Measurements from ENCODE around the gene CD44.
A peak's percentile ranks its signal among the peaks of the same experiment; 100 is the strongest.

The CD44 gene

DNA sequence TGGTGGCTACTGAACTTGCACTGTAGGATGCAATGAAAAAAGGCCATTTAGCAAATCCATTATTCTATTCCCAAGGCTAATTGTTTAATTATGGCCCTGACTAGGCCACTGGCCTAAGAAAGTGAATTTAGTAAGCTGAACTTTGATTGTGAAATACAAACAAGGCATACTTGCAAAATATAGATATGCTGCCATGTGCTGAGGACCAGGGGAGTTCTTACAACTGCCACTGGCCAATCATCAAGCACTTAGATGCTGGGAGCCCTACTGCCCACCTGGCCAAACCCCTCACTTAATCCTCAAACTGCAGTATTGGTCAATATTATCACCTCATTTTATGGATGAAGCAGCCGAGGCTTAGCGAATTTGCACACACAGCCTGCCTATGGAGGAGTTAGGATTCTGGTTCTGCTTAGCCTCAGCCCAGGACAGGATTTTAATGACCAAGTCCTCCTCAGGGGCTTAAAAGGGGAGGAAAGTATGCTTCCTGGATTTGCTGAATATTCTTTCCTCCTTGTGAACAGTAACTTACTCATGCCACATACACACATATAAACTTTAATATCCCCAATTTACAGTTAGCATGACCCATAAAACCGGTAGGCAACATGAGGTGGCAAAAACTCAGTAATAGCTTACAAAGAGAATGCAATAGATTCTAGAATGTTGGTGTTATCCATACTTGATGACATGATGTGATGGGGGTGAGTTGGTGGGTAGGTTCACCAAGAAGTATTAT, 39.3 kb downstream of the CD44 start:
- no peak overlapping the region for H3K4me3 ChIP-seq (ENCODE audit: low read length)
- TF ChIP-seq ZNF274 (IDR thresholded peaks at IDR 0.05; ENCODE audit: low read depth, low read length) = no peak

DNA sequence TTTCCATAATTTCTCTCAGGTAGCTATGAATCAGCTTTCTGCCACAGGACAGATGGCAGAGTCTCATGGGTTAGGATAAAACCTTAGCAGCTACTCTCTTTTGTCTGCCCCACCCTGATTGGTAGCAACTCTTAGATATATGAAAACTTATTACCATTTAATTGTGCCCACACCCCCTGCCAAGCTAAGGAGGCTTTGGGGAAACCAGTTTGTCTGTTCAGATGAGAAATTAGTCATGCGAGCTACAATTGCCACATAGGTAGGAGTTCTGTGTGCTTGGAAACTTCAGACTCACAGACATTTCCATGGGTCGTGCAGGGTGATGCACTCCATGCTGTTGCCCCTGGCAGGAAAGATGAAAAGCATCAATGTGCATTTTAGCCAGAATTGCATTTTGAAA, 39.9 kb downstream of the CD44 start:
- no peak for TF ChIP-seq ZNF274 (IDR thresholded peaks at IDR 0.05; ENCODE audit: low read depth, low read length)

DNA sequence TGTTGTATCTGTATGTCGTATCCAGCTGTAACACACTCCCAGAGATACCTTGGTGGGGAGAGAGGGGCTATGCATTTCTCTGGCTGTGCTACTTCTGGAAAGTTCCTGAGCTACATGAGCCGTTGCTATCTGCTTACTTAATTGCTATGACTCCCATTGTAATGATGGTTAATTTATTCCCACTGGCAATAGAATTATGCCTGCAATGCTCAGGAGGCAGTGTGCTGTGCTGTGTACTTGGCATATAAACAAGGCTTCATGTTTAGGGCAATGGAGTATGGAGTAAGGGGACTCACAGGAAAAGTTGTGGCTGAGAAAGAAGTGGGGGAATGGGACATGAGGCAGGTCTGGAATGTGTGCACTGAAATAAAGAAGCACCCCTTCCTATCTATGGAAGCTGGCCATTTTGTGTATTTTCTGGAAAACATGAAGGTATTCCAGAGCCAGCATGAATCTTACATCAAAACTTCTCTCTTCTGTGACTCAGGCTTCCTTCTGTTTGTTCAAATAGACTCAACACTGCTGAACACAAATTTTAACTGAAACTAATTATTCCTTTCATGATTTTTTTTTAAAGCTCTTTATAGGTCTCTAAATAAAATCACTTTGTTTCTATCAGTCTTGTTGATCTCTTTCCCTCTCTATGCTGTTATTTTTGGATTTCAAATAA, 40.6 kb downstream of the CD44 start:
- no peak for TF ChIP-seq ZNF274 (IDR thresholded peaks at IDR 0.05; ENCODE audit: low read depth, low read length)
- no peak overlapping the region for H3K4me3 ChIP-seq (ENCODE audit: low read length)

More for the DNA sequence above, 39.9 kb downstream of the CD44 start:
- H3K4me3 ChIP-seq (ENCODE audit: low read length) = no peak overlapping the region

DNA sequence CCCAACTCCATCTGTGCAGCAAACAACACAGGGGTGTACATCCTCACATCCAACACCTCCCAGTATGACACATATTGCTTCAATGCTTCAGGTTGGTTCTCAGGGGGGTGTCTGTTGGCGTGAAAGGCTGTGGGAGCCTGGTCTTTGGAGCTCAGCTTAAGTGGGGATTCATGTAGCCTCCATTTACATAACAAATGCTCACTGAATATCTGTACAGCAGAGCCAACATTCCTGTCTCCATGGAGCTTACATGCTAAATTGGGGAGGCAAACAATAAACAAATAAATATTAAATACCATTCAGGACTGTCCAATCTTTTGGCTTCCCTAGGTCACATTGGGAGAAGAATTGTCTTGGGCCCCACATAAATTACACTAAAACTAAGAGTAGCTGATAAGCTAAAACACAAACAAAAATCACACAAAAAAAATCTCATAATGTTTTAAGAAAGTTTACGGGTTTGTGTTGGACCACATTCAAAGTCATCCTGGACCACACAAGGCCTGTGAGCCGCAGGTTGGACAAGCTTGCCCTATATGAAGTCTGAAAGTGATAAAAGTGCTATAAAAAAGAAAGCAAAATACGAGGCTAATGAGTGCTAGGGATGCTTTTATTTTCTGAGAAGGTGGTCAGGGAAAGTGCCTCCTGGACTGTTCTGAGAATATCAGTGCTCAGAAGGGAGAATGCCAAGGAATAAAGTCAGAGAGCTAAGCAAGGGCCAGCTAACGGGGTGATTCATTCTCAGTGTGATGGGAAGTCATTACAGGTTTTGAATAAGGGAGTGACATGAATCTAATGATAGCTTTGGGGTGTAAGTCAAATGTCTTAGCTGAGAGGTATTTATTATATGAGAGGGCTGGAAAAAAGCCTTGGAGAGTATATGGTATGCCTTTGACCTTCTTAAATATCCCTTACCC, 41.6 kb downstream of the CD44 start:
- no peak overlapping the region for H3K4me3 ChIP-seq (ENCODE audit: low read length)
- no peak for TF ChIP-seq ZNF274 (IDR thresholded peaks at IDR 0.05; ENCODE audit: low read depth, low read length)

DNA sequence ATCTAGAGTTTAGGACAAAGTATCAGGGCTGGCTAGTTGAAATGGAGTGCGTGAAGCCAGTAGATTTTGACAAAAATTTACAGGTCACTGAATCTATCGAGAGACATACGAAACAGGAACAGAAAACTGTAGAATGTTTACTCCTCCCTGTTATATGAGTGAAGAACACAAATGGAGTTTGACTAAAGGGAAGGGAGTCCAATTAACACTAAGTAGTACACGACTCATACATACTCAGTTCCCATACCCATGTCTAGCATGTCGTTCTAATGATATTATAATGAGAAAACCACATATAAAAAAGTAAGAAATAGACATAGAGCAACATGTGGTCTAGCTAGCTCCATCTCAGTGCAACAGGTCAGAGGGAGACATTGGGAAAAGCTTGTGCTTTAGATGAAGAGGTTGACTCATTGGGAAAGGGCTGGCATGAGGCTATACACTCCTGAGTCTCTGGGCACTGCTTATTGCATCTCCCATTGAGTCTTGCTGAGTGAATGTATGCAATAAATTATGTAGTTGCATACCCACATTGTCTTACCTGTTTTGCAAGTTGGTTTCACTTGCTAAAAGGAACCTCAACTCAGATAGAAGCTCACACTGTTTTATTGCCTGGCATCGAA, 43.5 kb downstream of the CD44 start:
- H3K4me3 ChIP-seq (ENCODE audit: low read length) = peak overlapping the region; percentile 65; the same call in 1 of the 2 replicates
- no peak for TF ChIP-seq ZNF274 (IDR thresholded peaks at IDR 0.05; ENCODE audit: low read depth, low read length)

DNA sequence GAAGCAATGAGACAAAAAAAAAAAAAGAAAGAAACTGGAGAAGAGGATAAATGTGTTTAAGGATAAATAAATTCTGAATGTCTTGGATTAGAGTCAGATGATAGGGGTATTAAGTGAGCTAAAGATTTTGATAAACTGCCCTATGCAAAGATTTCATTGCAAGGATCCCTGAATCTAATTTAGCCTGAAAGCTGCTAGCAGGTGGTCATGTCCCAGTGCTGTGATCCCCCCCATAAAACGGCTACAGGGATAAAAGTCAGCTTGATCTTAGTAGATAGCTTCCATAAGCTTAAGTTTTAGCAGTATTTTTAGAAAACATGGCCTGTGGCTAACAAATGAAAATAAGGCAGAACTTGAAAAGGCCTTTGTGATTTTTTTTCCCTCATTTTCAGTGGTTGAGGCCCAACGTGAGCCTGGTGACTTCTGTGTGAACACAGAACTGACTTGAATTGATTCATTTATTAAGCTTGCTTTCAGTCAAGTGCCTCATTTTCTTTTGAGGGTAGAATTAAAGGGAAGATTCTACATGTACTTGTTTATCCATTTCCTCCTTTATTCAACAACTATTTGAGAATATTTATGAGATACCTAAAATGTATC, 44.5 kb downstream of the CD44 start:
- H3K4me3 ChIP-seq (ENCODE audit: low read length) = no peak overlapping the region
- no peak for TF ChIP-seq ZNF274 (IDR thresholded peaks at IDR 0.05; ENCODE audit: low read depth, low read length)

DNA sequence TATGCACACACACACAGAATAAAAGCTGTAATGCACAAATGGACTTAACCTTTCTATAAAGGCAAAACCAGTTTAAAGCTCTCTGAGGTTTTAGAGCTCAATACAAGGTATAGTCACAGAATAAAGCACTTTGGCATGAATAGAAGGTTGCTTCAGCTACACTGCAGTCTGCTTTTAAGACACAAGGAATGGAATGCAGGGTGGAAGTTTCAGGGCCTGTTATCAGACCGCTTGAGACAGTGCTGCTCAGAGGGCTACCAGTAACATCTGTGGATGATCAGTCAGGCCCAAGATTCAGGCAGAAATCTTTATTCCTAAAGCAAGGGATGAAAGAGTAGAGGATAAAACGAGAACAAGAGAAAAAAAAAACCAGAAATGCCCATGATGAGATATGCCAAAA, 46.7 kb downstream of the CD44 start:
- H3K4me3 ChIP-seq (ENCODE audit: low read length) = no peak overlapping the region
- no peak for TF ChIP-seq ZNF274 (IDR thresholded peaks at IDR 0.05; ENCODE audit: low read depth, low read length)

DNA sequence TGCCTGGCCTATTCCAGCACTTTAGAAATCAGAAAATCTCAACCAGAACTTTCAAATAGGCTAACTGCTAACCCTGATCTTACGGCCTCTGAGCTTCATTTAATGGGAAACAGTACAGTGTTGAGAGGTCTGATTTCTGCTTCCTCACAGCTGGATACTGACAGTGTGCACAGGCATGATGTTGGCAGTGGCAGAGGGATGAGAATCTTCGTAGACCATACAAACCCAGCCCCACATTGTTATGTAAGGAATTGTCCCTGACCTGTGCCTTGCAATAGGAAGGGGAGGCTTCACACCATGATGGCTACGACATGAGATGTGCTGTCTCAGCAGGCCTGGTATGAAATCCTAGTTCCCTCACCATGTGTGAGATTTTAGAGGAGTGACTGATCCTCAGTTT, 49.0 kb downstream of the CD44 start:
- TF ChIP-seq ZNF274 (IDR thresholded peaks at IDR 0.05; ENCODE audit: low read depth, low read length) = no peak
- no peak overlapping the region for H3K4me3 ChIP-seq (ENCODE audit: low read length)

DNA sequence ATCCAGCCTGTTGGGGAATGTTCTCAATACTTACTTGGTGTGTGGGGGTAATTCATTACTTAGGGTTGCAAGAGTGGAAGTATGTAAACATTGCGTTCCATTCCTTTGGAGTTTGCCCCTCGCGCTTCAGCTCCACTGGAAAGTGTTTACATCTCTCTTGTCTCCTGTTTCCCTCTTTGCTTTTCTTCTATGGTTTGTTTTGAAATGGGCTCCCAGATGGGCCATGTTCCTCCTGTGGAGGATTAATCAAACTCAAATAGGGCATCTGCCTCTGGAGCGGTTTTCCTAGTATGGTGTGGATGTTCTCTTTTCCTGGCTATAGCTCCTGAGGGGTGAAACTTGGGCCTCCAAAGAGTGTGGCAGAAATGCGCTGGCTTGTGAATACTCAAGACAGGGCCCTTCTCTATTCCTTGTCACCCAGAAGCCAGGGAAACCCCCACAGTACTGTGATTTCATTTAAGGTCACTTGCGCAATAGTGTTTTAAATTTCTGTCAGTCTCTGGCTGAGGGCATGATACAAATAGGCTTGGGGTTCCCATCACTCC, 51.9 kb downstream of the CD44 start:
- TF ChIP-seq ZNF274 (IDR thresholded peaks at IDR 0.05; ENCODE audit: low read depth, low read length) = no peak
- no peak overlapping the region for H3K4me3 ChIP-seq (ENCODE audit: low read length)

DNA sequence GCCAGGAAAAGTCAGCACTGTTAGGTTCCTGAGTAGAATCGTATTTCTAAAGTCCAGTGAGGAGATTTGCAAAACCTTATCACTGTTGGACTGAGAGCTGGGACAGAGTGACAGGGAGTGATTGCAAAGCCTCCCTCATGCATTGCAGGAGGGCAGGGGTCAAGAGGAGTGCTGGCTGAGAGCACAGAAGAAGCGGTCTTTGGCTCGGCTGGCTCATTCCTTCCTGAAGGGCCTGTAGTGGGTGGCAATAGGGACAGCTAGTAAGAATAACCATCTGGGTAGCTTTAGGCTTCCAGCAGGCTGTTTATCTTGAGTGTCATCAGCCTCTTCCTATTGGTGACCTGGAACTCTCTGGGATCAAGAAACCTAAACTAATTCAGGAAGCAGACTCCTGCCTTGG, 53.4 kb downstream of the CD44 start:
- TF ChIP-seq ZNF274 (IDR thresholded peaks at IDR 0.05; ENCODE audit: low read depth, low read length) = no peak
- no peak overlapping the region for H3K4me3 ChIP-seq (ENCODE audit: low read length)

DNA sequence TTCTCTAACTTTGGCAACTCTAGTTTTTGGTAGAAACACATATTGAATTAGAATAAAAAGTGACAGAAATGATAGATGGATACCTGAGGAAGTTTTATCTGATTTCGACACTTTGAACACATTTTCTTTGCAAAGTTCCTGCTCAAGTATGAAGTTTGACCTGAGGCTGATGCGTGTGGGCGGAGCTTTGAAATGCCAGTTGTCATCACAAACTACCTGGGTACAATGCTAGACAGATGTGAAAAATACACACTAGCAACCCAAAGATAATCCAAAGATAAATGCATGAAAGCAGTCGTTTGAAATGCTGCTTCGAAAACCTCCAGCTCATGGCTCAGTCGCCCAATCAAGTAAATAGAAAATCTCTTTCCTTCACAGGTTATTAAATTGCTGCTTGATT, 54.8 kb downstream of the CD44 start:
- no peak for TF ChIP-seq ZNF274 (IDR thresholded peaks at IDR 0.05; ENCODE audit: low read depth, low read length)
- no peak overlapping the region for H3K4me3 ChIP-seq (ENCODE audit: low read length)

DNA sequence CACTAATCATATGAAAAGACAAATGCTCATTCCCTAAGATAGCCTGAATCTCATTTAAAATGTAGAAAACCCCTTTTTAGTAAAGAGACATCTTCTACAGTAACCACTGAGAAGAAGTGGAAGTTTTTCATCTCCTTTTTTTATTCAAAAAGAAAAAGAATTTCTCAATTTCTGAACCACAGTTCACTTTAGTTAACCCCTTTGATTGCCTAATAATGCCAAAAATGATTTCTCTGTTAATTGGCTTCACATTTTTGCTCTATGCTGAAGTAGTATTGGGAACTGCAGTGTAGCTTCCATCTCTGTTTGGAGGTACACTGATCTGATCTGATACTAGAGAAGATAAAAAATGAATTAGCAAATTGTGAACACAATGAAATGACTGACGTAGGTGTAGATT, 58.3 kb downstream of the CD44 start:
- no peak overlapping the region for H3K4me3 ChIP-seq (ENCODE audit: low read length)
- no peak for TF ChIP-seq ZNF274 (IDR thresholded peaks at IDR 0.05; ENCODE audit: low read depth, low read length)

DNA sequence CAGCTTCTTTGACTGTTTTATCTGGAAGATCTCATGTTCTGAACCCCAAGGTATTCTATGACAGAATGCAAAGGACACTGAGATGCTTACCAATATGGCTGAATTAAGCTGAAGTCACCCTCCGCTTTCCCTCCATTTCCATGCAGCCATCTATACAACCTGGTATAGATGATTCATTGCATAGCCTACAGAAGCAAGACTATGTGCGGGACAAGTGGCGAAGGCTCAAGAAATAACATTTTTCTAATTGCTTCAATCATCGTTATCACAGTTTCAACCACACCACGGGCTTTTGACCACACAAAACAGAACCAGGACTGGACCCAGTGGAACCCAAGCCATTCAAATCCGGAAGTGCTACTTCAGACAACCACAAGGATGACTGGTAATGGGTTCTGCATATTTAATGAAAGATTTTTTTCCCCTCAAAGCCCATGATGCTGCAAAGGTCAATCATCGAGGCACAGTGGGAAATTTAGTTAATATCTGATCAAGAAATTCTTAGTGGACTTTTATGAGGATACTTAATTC, 61.9 kb downstream of the CD44 start:
- no peak for TF ChIP-seq ZNF274 (IDR thresholded peaks at IDR 0.05; ENCODE audit: low read depth, low read length)
- H3K4me3 ChIP-seq (ENCODE audit: low read length) = no peak overlapping the region
